Sigmoid colon (tissue), 7 donors: ENCODE measurements around the gene SLC8A1. TPM values are rescaled to one million over a fixed set of nuclear protein-coding genes. Genes with fewer than 3 reads are reported as not detected.

Source experiments
- DNase-seq: peaks from one replicate; pipeline ENCODE4 v3.0.0-alpha.2; 2019
- H3K27ac ChIP-seq, 4 donors: fragments of 200-600 bp; sonication (generic); one replicate each; pipeline ENCODE4 v1.5.1; 2016 to 2019; ENCODE audit warnings: mild to moderate bottlenecking in 1 of 4
- H3K27me3 ChIP-seq, 3 donors: fragments of 200-600 bp; sonication (generic); one replicate each; pipeline ENCODE4 v1.5.1; 2019; ENCODE audit warnings: mild to moderate bottlenecking in 1 of 3
- H3K36me3 ChIP-seq, 4 donors: fragments of 200-600 bp; sonication (generic); one replicate each; pipeline ENCODE4 v1.5.1; 2016 to 2019
- H3K4me1 ChIP-seq, 4 donors: fragments of 200-600 bp; sonication (generic); one replicate each; pipeline ENCODE4 v1.5.1; 2017 to 2019
- H3K4me3 ChIP-seq, 4 donors: fragments of 200-600 bp; sonication (generic); one replicate each; pipeline ENCODE4 v1.5.1; 2017 to 2019; ENCODE audit warnings: mild to moderate bottlenecking in 2 of 4, moderate library complexity in 1 of 4
- H3K9me3 ChIP-seq, 4 donors: fragments of 200-600 bp in 3 of 4; sonication (generic) in 3 of 4; one replicate each; pipeline versions ENCODE4 v1.5.1 to v1.6.1; 2013 to 2019
- CTCF ChIP-seq, 4 experiments: fragments of 450-650 bp in 3 of 4; fragments of 200-600 bp in 1 of 4; IDR thresholded peaks; one replicate each; pipeline ENCODE4 v1.5.1; 2016 to 2019; ENCODE audit warnings: antibody characterized with exemption in 4 of 4, mild to moderate bottlenecking in 3 of 4, moderate library complexity in 2 of 4
- EP300 ChIP-seq, 4 donors: sonication (generic); formaldehyde crosslinking; IDR thresholded peaks; one replicate each; pipeline ENCODE4 v1.6.1; 2017; ENCODE audit warnings: antibody characterized with exemption in 4 of 4
- POLR2A ChIP-seq, 2 donors: fragments of 450-650 bp; IDR thresholded peaks; one replicate each; pipeline ENCODE4 v1.6.1; 2016; ENCODE audit warnings: antibody characterized with exemption in 2 of 2, mild to moderate bottlenecking in 2 of 2, moderate library complexity in 2 of 2
- POLR2AphosphoS5 ChIP-seq, 4 donors: sonication (generic); formaldehyde crosslinking; IDR thresholded peaks; one replicate each; pipeline ENCODE4 v1.6.1; 2017; ENCODE audit warnings: antibody characterized with exemption in 4 of 4
- WGBS, 2 donors: extraction: QIAGEN DNeasy Blood & Tissue Kit; methylation state at CpG; one replicate each; pipeline ENCODE4 v1.1.7; 2013; 5-methylcytosine and 5-hydroxymethylcytosine counted together
- intact Hi-C: fragments of 100-400 bp; cut with DNase I; formaldehyde crosslinking; loops from one replicate; pipeline ENCODE4 v1.15.1; 2023
- polyA plus RNA-seq, 3 donors: library from polyadenylated mRNA; stranded (reverse); fragments of 200-250 nt; gene quantifications; one replicate each; pipeline ENCODE4 v1.2.3, GENCODE V29; 2013
- total RNA-seq, 4 donors: library from RNA; depleted of rRNA; stranded (reverse); fragments of >200 nt; gene quantifications; one replicate each; pipeline ENCODE4 v1.1.0, GENCODE V29; 2016
- donor health status: healthy with polysubstance abuse.
- donor health status: Bipolar disorder and iron deficiency.
- donor health status: healthy.

Gene SLC8A1
- total and polyA plus RNA-seq, 7 donors, result 0.60 to 337 (median 229) TPM

GRCh38 chr2:40371525-40372282 is 80.2 kb downstream of the SLC8A1 start:
- H3K27ac ChIP-seq, result peak overlapping the region; percentile 63 to 78 (median 75)
- H3K36me3 ChIP-seq, result no peaks in the 10 kb centered on the region
- 30 to 52% methylated on average over 4 of the region's 4 CpGs for WGBS, 2 donors
- H3K4me1 ChIP-seq, result peaks cover 0 to 64% (median 41%) of the 10 kb centered on the region in 4 donors
- intact Hi-C loops, result no loop called here
- no peak overlapping the region for H3K4me3 ChIP-seq
- H3K9me3 ChIP-seq, result no peaks in the 10 kb centered on the region
- no peak for TF ChIP-seq CTCF (IDR thresholded peaks at IDR 0.05)
- peak in 1 of 4 donors; percentile 13 for TF ChIP-seq POLR2AphosphoS5 (IDR thresholded peaks at IDR 0.05)
- peak; percentile 85 for DNase-seq
- H3K27me3 ChIP-seq, result no peaks in the 10 kb centered on the region

GRCh38 chr2:40370007-40370395 is 81.9 kb downstream of the SLC8A1 start:
- WGBS, 2 donors, result 56 to 79% methylated on average over 2 of the region's 2 CpGs
- Histone ChIP-seq H3K4me3 (no peak overlapping the region), H3K27ac (peak overlapping the region in 3 of 4 donors; percentile 40 to 75 (median 75)), H3K27me3 (no peaks in the 10 kb centered on the region), H3K9me3 (no peaks in the 10 kb centered on the region), H3K36me3 (no peaks in the 10 kb centered on the region), H3K4me1 (peaks cover 0 to 71% (median 49%) of the 10 kb centered on the region in 4 donors)
- intact Hi-C loops, result no loop called here
- TF ChIP-seq EP300 (IDR thresholded peaks at IDR 0.05), result no peak
- no peak for TF ChIP-seq POLR2A (IDR thresholded peaks at IDR 0.05)
- TF ChIP-seq CTCF (IDR thresholded peaks at IDR 0.05), result no peak
- TF ChIP-seq POLR2AphosphoS5 (IDR thresholded peaks at IDR 0.05), result no peak
- no peak for DNase-seq

GRCh38 chr2:40369267-40370006 is 82.5 kb downstream of the SLC8A1 start:
- 87 to 93% methylated on average over 3 of the region's 3 CpGs for WGBS, 2 donors
- H3K36me3 ChIP-seq, result no peaks in the 10 kb centered on the region
- peak overlapping the region in 3 of 4 donors; percentile 40 to 75 (median 75) for H3K27ac ChIP-seq
- no peaks in the 10 kb centered on the region for H3K27me3 ChIP-seq
- TF ChIP-seq POLR2A (IDR thresholded peaks at IDR 0.05), result no peak
- TF ChIP-seq CTCF (IDR thresholded peaks at IDR 0.05), result no peak
- no peak for TF ChIP-seq POLR2AphosphoS5 (IDR thresholded peaks at IDR 0.05)
- no peak for TF ChIP-seq EP300 (IDR thresholded peaks at IDR 0.05)
- peaks cover 0 to 68% (median 51%) of the 10 kb centered on the region in 4 donors for H3K4me1 ChIP-seq
- no peak for DNase-seq
- intact Hi-C loops, result loop anchor here (5.0 kb wide), 2 partner anchors 83 to 138 kb away; partner anchors contain the start of gene SLC8A1
- no peak overlapping the region for H3K4me3 ChIP-seq
- H3K9me3 ChIP-seq, result no peaks in the 10 kb centered on the region

- Histone ChIP-seq H3K27me3 (no peaks in the 10 kb centered on the region), H3K4me3 (no peak overlapping the region), H3K4me1 (peaks cover 0 to 62% (median 45%) of the 10 kb centered on the region in 4 donors), H3K9me3 (no peaks in the 10 kb centered on the region), H3K27ac (peak overlapping the region in 2 of 4 donors; percentile 75 to 84), H3K36me3 (no peaks in the 10 kb centered on the region)
- 87 to 92% methylated on average over 2 of the region's 2 CpGs for WGBS, 2 donors
- no peak for DNase-seq
- intact Hi-C loops, result loop anchor here (5.0 kb wide), 2 partner anchors 85 to 140 kb away; partner anchors contain the start of gene SLC8A1
- TF ChIP-seq EP300 (IDR thresholded peaks at IDR 0.05) (no peak), CTCF (IDR thresholded peaks at IDR 0.05) (no peak), POLR2AphosphoS5 (IDR thresholded peaks at IDR 0.05) (no peak), POLR2A (IDR thresholded peaks at IDR 0.05) (no peak)
Measured at GRCh38 chr2:40367652-40368051, 84.2 kb downstream of the SLC8A1 start.
